NCI-H1436 treated with DMSO at 0.1 percent for 48 hours (cell line): ENCODE results near the gene LENG9.

Experiments used
- DNase-seq: peaks from one replicate; lab custom pipeline; 2025; lab: John Stamatoyannopoulos, UW

LENG9 gene

DNA sequence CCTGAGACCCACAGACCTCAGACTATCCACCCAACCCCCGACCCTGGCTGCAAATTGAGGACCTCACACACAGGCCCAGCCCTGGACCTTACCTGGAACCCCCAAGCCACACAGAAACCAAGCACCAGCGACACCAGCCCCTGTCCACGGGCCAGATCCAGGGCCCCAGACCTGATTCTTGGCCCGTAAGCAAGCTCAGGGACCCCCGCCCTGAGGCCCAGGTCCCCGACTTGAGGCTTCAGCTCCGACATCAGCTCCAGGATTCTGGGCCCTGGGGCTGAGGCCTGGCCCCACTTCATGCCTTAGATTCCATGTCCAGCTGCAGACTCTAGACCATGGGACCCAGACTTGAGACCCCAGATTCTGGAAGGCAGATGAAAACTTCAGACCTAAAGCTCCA, 42.1 kb downstream of the LENG9 start:
- DNase-seq = no peak

DNA sequence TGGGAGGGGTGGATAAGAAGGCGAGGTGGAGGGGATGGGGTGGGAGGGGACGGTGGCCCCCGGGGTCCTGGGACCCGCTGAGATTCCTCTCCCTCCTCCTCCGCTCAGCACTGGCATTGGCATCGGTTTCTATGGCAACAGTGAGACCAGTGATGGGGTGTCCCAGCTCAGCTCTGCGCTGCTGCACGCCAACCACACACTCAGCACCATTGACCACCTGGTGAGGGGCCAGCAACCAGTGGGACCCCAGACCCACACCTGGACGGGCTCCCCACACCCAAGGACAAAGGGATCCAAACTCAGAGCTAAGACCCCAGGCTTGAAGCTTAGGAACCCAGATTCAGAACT, 42.4 kb downstream of the LENG9 start:
- DNase-seq = no peak

DNA sequence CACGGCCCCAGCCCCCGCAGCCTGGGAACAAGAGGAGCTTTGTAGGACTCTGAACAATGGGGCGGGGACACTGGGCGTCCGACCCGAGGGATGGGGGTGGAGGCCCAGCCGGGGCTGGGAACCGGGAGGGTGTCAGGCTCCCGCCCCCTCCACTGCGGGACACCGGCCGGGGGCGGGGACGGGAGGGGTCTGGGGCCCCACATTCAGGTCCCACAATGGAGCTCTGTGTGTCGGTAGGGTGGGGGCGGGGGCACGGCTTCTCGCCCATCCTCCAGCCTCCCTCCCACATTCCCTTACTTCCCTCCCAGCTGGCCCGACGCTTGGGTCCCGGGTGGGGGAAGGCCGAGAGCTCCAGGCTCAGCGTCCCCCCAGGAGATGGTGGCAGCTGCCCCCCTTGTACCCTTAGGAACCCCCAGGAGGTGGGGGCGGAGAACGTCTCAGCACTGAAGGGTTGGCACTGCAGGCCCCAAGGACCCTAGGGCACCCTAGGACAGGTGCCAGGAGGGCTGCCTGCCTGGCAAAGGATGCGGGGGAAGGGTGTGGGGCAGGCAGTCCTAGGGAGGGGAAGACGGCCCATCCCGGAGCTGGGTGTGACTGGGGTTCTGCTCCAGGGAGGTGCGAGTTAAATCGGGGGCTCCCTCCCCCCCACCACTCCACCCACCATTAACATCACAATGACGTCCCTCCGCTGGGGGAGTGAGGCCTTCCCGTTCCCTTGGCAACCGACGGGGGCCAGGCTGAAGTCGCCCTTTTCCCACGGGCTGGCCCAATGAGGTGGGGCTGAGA, 43.0 kb downstream of the LENG9 start:
- DNase-seq = no peak

DNA sequence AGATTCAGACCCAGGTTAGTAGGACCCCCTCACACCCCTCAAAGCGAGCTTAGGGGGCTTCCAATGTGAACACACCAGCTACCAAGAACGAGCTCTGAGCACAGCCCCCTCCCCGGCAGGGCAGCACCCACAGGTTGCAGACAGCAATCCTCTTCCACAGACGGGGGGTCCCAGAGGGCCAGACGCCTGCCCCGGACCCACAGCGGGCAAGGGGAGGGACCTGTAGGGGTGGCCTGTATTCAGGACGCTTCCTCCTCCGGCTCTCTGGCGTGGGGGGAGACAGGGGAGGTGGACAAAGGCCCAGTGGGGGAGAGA, 43.6 kb downstream of the LENG9 start:
- no peak for DNase-seq

DNA sequence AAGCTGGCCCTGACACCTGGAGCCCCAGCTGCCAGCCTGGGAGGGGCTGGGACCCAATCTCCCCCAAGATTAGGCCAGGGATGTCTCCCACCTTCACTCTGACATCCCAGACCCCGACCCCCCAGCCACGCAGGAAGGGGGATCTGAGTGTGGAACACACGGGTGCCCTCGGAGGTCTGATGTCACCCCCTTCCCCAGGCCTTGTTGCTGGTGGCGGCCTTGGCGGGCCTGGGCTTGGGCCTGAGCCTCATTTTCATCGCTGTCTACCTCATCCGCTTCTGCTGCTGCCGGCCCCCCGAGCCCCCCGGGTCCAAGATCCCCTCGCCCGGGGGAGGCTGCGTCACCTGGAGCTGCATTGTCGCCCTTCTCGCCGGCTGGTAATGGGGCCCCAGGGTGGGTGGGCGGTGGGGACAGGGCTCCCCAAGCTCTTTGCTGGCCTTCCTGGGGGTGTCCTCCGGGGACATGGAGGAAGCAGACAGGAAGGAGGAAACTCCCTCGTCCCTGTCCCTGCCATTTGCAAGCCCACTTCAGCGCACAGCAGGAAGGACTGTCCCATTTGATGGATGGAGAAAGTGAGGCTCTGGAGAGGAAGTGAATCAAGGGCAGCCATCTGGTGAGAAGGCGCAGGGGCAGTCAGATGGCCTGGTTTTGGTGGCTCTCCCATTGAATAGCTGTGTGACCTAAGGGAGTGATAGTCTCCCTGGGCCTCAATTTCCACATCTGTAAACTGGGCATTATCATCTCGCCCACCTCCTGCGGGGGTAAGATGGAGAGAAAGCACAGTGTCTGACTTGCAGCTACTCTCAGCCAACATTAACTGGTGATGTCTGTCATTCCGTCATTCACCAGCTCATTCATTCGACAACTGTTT, 44.4 kb downstream of the LENG9 start:
- DNase-seq = no peak

DNA sequence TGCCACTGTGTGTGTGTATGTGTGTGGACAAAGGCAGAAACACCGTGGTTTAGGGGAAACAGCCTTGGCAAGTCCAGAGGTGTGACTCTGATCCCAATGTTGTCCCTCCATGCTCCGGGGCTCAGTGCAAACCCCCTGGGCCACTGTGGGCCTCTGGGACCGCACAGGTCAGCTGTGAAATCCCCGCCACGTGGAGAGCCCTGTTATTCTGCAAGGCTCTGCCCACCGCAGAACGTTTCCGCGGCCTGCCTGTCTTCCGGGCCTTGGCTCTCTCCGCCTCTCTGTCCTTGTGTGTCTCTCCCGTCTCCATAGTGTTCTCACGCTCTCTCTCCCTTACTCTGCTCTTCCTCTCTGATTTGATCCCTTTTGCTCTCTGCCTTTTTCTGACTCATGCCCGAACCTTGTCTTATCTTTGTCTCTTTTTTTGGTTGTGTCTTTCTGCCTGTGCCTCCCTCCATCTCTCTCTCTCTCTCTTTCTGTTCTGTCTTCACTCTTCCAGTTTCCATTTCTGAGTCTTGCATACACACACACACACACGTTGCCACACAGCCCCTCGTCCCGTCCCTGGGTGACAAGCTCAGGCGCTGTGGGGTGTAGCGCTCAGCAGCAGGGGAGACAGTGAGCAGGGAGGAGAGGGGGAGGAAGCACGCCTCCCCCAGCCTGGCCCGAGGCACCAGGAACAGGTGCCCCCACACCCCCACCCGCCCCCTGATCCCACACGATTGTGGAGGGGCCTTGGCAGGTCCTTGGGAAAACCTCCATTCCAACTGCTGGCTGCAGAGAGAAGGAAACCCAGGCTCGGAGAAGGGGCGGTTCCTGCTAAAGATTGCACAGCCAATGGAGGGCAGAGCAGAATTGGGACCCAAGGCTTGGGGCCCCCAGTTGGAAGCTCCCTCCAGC, 45.3 kb downstream of the LENG9 start:
- no peak for DNase-seq

DNA sequence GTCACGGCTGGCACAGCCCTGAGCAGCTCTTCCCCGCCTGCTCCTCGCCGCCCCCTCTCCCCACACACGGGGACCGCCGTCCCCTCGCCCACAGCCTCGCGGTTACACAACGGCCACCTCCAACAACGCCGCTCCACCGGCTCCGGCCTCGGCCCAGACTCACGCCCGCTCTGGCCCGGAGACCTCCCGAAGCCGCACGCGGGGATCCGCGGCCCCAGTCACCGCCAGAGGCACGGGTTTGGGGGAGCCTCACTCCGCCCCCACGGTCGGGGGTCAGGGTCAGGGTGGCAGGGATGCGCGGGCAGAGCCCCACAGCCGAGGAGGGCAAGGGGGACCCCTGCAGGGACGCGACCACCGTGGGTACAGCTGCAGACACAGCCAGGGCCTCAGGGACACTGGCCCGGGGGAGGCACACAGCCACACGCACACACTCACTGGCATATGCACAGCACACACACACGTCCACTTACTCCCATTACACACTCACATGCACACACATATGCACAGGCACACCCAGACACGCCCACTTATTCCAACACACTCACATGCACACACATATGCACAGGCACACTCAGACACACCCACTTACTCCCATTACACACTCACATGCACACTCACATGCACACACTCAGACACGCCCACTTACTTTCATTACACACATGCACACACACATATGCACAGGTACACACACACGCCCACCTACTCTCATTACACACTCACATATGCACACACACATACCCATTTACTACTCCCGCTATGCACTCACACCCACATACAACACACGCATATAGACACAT, 46.7 kb downstream of the LENG9 start:
- no peak for DNase-seq

DNA sequence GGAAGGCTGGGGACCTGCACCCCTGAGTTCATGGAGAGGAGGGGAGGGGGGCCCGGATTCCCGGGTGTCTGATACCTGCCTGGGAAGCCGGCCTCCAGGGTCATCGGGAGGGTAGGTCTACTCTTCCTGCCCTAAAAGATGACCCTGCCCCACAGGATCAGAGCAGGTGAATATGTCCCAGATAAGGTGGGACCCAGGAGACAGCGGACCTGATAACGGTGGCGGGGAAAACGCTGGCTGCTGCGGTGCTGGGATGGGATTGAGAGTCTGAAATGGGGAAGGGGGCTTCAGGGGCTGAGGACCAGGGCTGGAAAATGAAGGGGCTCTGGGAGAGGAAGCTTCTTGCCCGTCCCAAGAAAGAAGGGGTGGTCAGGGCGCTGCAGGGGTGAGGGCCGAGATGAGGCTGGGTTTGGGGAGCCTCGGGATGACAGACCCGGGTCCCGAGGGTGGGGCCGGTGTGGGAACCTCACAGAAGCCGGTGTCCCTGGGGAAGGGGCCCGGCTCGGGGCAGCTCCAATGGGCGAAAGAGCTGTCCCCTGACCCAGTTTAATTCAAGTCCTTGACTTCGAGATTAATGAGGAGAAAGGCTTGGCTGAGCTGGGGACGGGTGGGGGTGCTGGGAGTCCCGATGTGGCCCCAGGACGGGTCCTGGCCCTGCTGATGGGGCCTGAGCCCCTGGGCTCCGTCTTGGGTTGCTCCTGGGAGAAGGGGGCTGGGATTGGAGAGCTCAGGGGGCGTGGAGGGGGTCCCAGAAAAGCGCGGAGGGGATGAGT, 47.5 kb downstream of the LENG9 start:
- DNase-seq = no peak

DNA sequence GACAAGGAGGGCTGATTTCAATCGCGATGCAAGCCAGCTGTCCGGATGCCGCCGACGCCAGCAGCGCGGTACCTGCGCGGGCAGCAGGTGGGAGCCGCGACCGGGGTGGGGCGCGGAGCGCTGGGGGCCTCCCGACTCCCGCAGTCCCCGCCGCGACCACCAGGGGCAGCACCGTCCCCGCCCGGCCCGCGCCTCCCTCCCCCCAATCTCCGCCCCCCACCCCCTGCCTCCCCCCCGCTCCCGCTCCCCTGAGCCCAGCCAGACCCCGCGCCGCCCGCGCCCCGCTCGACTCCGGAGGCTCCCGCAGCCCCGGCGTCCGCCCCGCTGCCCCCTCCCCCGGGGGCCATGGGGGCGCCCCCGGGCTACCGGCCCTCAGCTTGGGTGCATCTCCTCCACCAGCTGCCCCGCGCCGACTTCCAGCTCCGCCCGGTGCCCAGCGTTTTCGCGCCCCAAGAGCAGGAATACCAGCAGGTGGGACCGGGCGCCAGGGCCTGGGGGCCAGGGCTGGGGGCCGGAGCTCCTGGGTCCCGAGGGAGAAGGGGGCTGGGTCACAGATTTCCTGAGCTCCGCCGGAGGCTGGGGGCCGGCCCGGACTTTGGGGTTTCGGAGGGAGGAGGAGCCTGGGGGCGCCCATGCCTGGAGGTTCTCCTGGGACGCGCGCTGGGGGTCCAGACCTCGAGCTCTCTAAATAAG, 48.2 kb downstream of the LENG9 start, which contains the start of gene TTYH1:
TSS of gene TTYH1 (plus strand) at position 257 of the 693 bp plus-strand sequence. CDS start at position 346, 89 bp downstream.
- no peak for DNase-seq

DNA sequence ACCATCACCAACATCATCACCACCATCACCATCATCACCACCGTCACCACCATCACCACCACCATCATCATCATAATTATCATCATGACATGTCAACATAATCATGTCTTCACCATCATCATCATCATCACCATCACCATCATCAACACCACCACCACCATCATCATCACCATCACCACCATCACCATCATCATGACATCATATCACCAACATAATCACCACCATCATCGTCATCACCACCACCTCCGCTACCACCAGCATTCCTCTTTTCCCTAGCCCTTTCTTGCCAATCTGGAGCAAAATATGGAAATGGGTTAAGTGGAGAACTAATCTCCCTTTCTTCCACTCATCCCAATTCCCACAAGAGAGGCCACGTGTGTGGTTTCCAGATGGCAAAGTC, 49.4 kb downstream of the LENG9 start:
- DNase-seq = no peak

DNA sequence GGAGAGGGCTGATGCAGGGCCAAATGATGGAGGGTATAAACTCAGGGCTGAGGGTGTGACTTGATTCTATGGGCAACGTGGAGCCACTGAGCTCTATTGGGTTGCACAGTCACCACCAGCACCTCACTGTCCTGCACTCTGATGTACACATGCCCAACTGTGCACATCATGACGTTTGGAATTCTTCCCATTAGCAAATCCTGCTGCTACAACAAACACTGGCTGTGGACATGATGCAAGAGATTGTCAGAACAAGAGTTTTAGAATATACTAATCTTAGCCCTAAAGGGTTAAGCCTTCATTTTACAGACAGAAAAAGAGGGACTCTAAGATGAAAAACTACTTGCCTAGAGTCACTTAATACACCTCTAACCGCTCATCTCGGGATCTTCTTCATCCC, 50.7 kb downstream of the LENG9 start:
- no peak for DNase-seq
